K562 (cell line): ENCODE results near the gene PIK3CD. TPM values are rescaled to one million over a fixed set of nuclear protein-coding genes. Genes with fewer than 3 reads are reported as not detected.

Experiments used
- ATAC-seq: fragments of 200-7000 bp; cut with Tn5 transposase; 3 replicates; pipeline ENCODE4 v1.9.1; 2020; ENCODE audit warnings: moderate library complexity
- BruUV-seq: library from RNA; stranded (reverse); fragments of 400-500 nt; replicated peaks from 2 replicates; lab custom pipeline; 2021; lab: Mats Ljungman, UMichigan
- CTCF ChIA-PET: fragments of 300-600 bp; formaldehyde crosslinking; extraction: SDS; loops from one replicate; lab custom pipeline; 2021; ENCODE audit warnings: low intra/inter-chr PET ratio; lab: Yijun Ruan, JAX
- POLR2A ChIA-PET: fragments of 300-600, 350-650 bp; sonication (Branson Sonifier 250); formaldehyde crosslinking; extraction: SDS; loops from one replicate; lab custom pipeline; 2021; ENCODE audit warnings: antibody characterized with exemption, inconsistent platforms; lab: Yijun Ruan, JAX
- DNase-seq, 4 experiments: peaks; one replicate each; pipeline versions ENCODE4 v3.0.0 to v3.0.0-alpha.2; 2011 to 2018; ENCODE audit warnings: low spot score in 3 of 4, mixed read lengths in 3 of 4; ENCODE audit errors: extremely low read depth in 1 of 4
- FAIRE-seq: peaks from 2 replicates; lab custom pipeline; 2011; peaks lifted over from hg19 to GRCh38; lab: Jason Lieb, UNC
- H2AFZ ChIP-seq: 2 replicates; pipeline ENCODE4 v1.6.0; 2011; ENCODE audit warnings: low read depth, low read length, control low read depth, inconsistent platforms
- H3K27ac ChIP-seq: fragments of 200-600 bp; 3 replicates; pipeline ENCODE4 v1.8.0; 2011; ENCODE audit warnings: low read depth, mild to moderate bottlenecking, control low read depth, inconsistent platforms, low read length, moderate library complexity, mixed read lengths; ENCODE audit errors: extremely low read depth
- H3K27me3 ChIP-seq, 2 experiments: fragments of 300-600 bp in 1 of 2; 2 replicates in 1 of 2; 3 replicates in 1 of 2; pipeline versions ENCODE4 v1.6.0 to v1.8.0; 2011; ENCODE audit warnings: inconsistent platforms in 2 of 2, low read length in 2 of 2, mild to moderate bottlenecking in 1 of 2, mixed read lengths in 1 of 2, moderate library complexity in 1 of 2; ENCODE audit not compliant: control insufficient read depth in 2 of 2, insufficient read depth in 2 of 2
- H3K36me3 ChIP-seq: fragments of 300-600 bp; 3 replicates; pipeline ENCODE4 v1.8.0; 2011; ENCODE audit warnings: mild to moderate bottlenecking, low read length, inconsistent platforms; ENCODE audit not compliant: control insufficient read depth, insufficient read depth
- H3K4me1 ChIP-seq, 2 experiments: fragments of 200-600 bp in 1 of 2; replicated peaks in 1 of 2; 2 replicates in 1 of 2; 3 replicates in 1 of 2; pipeline versions ENCODE4 v1.5.1 to v1.8.0; 2011; ENCODE audit warnings: inconsistent platforms in 2 of 2, low read length in 2 of 2, mild to moderate bottlenecking in 1 of 2, mixed read lengths in 1 of 2, moderate library complexity in 1 of 2; ENCODE audit not compliant: control insufficient read depth in 2 of 2, insufficient read depth in 2 of 2
- H3K4me2 ChIP-seq: 2 replicates; pipeline ENCODE4 v1.6.1; 2011; ENCODE audit warnings: low read length, control low read depth, inconsistent platforms, mixed read lengths; ENCODE audit not compliant: insufficient read depth
- H3K4me3 ChIP-seq: fragments of 200-600 bp; sonication (generic), shearing (Covaris generic); 2 replicates; pipeline ENCODE4 v1.5.1; 2016; ENCODE audit warnings: control low read depth, inconsistent platforms
- H3K79me2 ChIP-seq: fragments of 200-600 bp; 3 replicates; pipeline ENCODE4 v1.8.0; 2011; ENCODE audit warnings: low read length, inconsistent platforms; ENCODE audit not compliant: control insufficient read depth, insufficient read depth
- H3K9ac ChIP-seq, 2 experiments: 2 replicates each; pipeline versions ENCODE4 v1.6.0 to v1.6.1; 2011; ENCODE audit warnings: low read depth in 2 of 2, low read length in 2 of 2, control low read depth in 1 of 2, inconsistent platforms in 1 of 2, mild to moderate bottlenecking in 1 of 2, mixed read lengths in 1 of 2; ENCODE audit not compliant: insufficient read depth in 1 of 2
- H3K9me1 ChIP-seq: one replicate; pipeline ENCODE4 v1.6.0; 2011; ENCODE audit warnings: inconsistent platforms, mild to moderate bottlenecking, low read length, moderate library complexity; ENCODE audit not compliant: control insufficient read depth, insufficient read depth
- H3K9me3 ChIP-seq: replicated peaks from 2 replicates; pipeline ENCODE4 v1.5.1; 2011; ENCODE audit warnings: low read depth, low read length, inconsistent platforms; ENCODE audit not compliant: control insufficient read depth, insufficient read depth
- H4K20me1 ChIP-seq: replicated peaks from 2 replicates; pipeline ENCODE4 v1.6.1; 2011; ENCODE audit warnings: low read length, inconsistent platforms, mixed read lengths; ENCODE audit not compliant: control insufficient read depth, insufficient read depth
- CAMTA2 ChIP-seq: fragments of 250-450 bp; sonication (Bioruptor Pico); conservative IDR thresholded peaks from 2 replicates; pipeline ENCODE4 v1.5.1; 2022
- CHD2 ChIP-seq: IDR thresholded peaks from 2 replicates; pipeline ENCODE4 v1.6.1; 2011; ENCODE audit warnings: low read depth, low read length
- E2F6 ChIP-seq, 2 experiments: IDR thresholded peaks; 2 replicates each; pipeline ENCODE4 v1.6.1; 2011; ENCODE audit warnings: borderline replicate concordance in 1 of 2, control low read depth in 1 of 2, low read depth in 1 of 2, low read length in 1 of 2, mild to moderate bottlenecking in 1 of 2, mixed read lengths in 1 of 2, moderate library complexity in 1 of 2; ENCODE audit not compliant: insufficient read depth in 1 of 2, insufficient read length in 1 of 2, poor library complexity in 1 of 2, severe bottlenecking in 1 of 2; ENCODE audit errors: extremely low read depth in 1 of 2
- NFYB ChIP-seq: IDR thresholded peaks from 2 replicates; pipeline ENCODE4 v1.6.1; 2011; ENCODE audit warnings: mild to moderate bottlenecking, moderate library complexity; ENCODE audit not compliant: insufficient read length; ENCODE audit errors: extremely low read depth
- PCBP1 ChIP-seq: fragments of 200-400 bp; formaldehyde crosslinking; IDR thresholded peaks from 2 replicates; pipeline ENCODE4 v1.6.1; 2018; ENCODE audit warnings: mild to moderate bottlenecking, low read depth, low read length; ENCODE audit not compliant: poor library complexity, severe bottlenecking
- ZFX ChIP-seq: sonication (generic); formaldehyde crosslinking; IDR thresholded peaks from 2 replicates; pipeline ENCODE4 v1.8.0; 2022; ENCODE audit warnings: mild to moderate bottlenecking, missing genetic modification reagents, moderate library complexity
- ZNF830 ChIP-seq: fragments of 250-450 bp; sonication (Bioruptor Pico); IDR thresholded peaks from 2 replicates; pipeline ENCODE4 v1.5.0; 2021; ENCODE audit warnings: mild to moderate bottlenecking
- WGBS: fragments of 100-300 bp; shearing (Covaris generic); methylation state at CpG from one replicate; pipeline ENCODE4 v1.1.6; 2016; ENCODE audit warnings: low coverage, mixed read lengths; ENCODE audit not compliant: insufficient coverage; ENCODE audit errors: missing lambda C conversion rate; 5-methylcytosine and 5-hydroxymethylcytosine counted together
- in situ Hi-C: fragments of 300-500 bp; cut with MboI; formaldehyde crosslinking; loops from 4 replicates; pipeline ENCODE4 v1.15.0; 2018; ENCODE audit warnings: inconsistent platforms, mixed read lengths
- intact Hi-C: fragments of 100-400 bp; cut with micrococcal nuclease; formaldehyde crosslinking; loops from 2 replicates; pipeline ENCODE4 v1.14.2; 2022
- polyA plus RNA-seq, 8 experiments: library from polyadenylated mRNA; depleted of rRNA in 4 of 8; stranded (reverse) in 5 of 8; unstranded in 3 of 8; fragments of >200 nt; fragmentation: Nextera tagmentation in 2 of 8; fragmentation: Illumina TruSeq in 1 of 8; extraction: Ambion mirVana in 2 of 8; extraction: Trizol in 1 of 8; gene quantifications; 2 replicates each; pipeline versions ENCODE4 v1.2.1 to v1.2.3, GENCODE V29; 2011 to 2014; ENCODE audit warnings: inconsistent platforms in 1 of 8, missing spikeins in 1 of 8
- total RNA-seq, 7 experiments: library from RNA; depleted of rRNA in 6 of 7; stranded (reverse); fragments of >200 nt in 6 of 7; fragmentation: Illumina TruSeq in 2 of 7; extraction: Trizol in 2 of 7; gene quantifications; 2 replicates each; pipeline versions ENCODE4 v1.2.1 to v1.2.3, GENCODE V29; 2011 to 2021; ENCODE audit warnings: low replicate concordance in 1 of 7

Gene PIK3CD
- total and polyA plus RNA-seq, 9 of the 15 experiments (the other 6 are each of a cell fraction or from before 2014, with no cell fraction given): 1.8 to 20.8 (median 7.2) TPM

- H3K27me3 ChIP-seq: peaks cover 6 to 9% of the 10 kb centered on the region in 2 experiments; a peak in 3 of 5 replicates
- H3K27ac ChIP-seq: no peak overlapping the region
- 28% methylated on average over 10 of the region's 10 CpGs for WGBS
- TF ChIP-seq E2F6 (IDR thresholded peaks at IDR 0.05; ENCODE audit: borderline replicate concordance in 1 of 2, extremely low read depth in 1 of 2, insufficient read depth in 1 of 2, insufficient read length in 1 of 2, low read depth in 1 of 2, low read length in 1 of 2, poor library complexity in 1 of 2, severe bottlenecking in 1 of 2) (no peak), CAMTA2 (CRISPR knock-in tag) (no peak), NFYB (no peak), CHD2 (no peak), PCBP1 (no peak), ZNF830 (CRISPR knock-in tag) (no peak), ZFX (0 out of 2 replicates have a peak, but pooled peaks have one; percentile 12)
- TF ChIP-seq, all 486 proteins: peak for 1
- DNase-seq: no peak
- intact Hi-C loops (no loop called here), in situ Hi-C loops (no loop called here)
- Histone ChIP-seq H3K9me1 (no peaks in the 10 kb centered on the region), H3K4me1 (peaks cover 10 to 27% of the 10 kb centered on the region in 2 experiments; a peak in 4 of 5 replicates), H3K4me2 (no peak overlapping the region), H3K9me3 (no peaks in the 10 kb centered on the region), H2AFZ (peak overlapping the region; percentile 32; the same call in 1 of the 2 replicates), H3K36me3 (no peaks in the 10 kb centered on the region), H4K20me1 (0 out of 2 replicates have a peak, but pooled peaks cover 3% of the 10 kb centered on the region), H3K9ac (no peak overlapping the region), H3K79me2 (no peaks in the 10 kb centered on the region), H3K4me3 (no peak overlapping the region)
- FAIRE-seq: no peak
- CTCF ChIA-PET: no interaction called here
- no TSS peak for BruUV-seq
- ATAC-seq: no peak
- POLR2A ChIA-PET: interaction anchor here (0.6 kb wide), 1 partner anchor 784 kb away, joined by 4 read pairs; no protein-coding TSS in a partner anchor
These were observed 3.4 kb upstream of the PIK3CD start for GRCh38 chr1:9648171-9648570.
